ENCODE data around the gene ANHX.

The ANHX gene

DNA sequence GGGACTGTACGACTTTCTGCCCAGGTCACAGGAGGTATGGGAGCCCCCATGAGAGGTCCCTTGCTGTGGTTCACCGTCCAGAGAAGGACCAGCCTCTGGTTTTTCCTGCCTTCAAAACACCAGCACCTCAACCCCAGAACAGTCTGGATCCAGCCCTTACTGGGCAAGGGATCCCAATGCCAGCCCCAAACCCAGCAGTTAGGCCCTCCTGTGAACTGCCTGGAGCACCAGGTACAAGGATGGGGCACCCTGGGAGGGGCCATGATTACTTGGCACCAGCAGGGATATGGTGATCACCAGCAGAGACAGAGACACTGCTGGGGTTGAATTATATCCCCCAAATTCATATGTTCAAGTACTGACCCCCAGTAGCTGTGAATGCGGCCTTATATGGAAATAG, 20.0 kb downstream of the ANHX start:
- POLR2A ChIA-PET: no interaction called here
- TF ChIP-seq, protein P1, sequence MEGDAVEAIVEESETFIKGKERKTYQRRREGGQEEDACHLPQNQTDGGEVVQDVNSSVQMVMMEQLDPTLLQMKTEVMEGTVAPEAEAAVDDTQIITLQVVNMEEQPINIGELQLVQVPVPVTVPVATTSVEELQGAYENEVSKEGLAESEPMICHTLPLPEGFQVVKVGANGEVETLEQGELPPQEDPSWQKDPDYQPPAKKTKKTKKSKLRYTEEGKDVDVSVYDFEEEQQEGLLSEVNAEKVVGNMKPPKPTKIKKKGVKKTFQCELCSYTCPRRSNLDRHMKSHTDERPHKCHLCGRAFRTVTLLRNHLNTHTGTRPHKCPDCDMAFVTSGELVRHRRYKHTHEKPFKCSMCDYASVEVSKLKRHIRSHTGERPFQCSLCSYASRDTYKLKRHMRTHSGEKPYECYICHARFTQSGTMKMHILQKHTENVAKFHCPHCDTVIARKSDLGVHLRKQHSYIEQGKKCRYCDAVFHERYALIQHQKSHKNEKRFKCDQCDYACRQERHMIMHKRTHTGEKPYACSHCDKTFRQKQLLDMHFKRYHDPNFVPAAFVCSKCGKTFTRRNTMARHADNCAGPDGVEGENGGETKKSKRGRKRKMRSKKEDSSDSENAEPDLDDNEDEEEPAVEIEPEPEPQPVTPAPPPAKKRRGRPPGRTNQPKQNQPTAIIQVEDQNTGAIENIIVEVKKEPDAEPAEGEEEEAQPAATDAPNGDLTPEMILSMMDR (IDR thresholded peaks at IDR 0.05; ENCODE audit: insufficient read depth, low read length, missing control alignments): no peak
- H3K4me3 ChIP-seq (ENCODE audit: low read depth, low read length): no peak overlapping the region
- DNase-seq (ENCODE audit: low read depth, low spot score): no peak
- CTCF ChIA-PET: no interaction called here

DNA sequence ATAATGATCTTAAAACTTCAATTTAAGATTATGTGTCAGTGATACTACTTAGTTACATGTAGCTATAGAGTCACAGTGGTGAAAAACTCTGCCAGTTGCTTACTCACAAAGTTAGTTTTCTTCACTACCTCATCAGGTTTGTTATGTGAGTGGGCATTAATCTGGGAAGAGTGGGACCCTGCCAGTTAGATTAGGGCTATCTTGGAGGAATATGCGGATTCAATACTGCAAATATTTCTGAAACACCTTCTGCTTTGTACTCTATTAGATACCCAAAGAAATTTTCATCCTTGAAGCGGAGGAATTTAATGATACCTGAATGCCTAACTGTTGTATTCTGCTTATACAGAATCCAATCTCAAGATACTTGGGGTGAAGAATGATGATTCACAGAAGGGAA, 29.3 kb downstream of the ANHX start:
- TF ChIP-seq, protein P1 (IDR thresholded peaks at IDR 0.05; ENCODE audit: insufficient read depth, low read length, missing control alignments): no peak
- POLR2A ChIA-PET: no interaction called here
- DNase-seq (ENCODE audit: low read depth, low spot score): no peak
- CTCF ChIA-PET: interaction anchor here (1.1 kb wide), 1 partner anchor 27 kb away, joined by 3 read pairs; no protein-coding TSS in a partner anchor
- H3K4me3 ChIP-seq (ENCODE audit: low read depth, low read length): no peak overlapping the region

DNA sequence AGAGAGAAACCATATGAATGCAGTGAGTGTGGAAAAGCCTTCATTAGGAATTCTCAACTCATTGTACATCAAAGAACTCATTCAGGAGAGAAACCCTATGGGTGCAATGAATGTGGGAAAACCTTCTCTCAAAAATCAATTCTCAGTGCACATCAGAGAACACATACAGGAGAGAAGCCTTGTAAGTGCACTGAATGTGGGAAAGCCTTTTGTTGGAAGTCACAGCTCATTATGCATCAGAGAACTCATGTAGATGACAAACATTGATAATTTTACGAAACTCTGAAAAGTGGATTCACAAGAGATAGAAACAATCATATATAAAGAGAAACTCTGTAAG, 31.4 kb downstream of the ANHX start:
- no peak overlapping the region for H3K4me3 ChIP-seq (ENCODE audit: low read depth, low read length)
- no peak for DNase-seq (ENCODE audit: low read depth, low spot score)
- TF ChIP-seq, protein P1 (IDR thresholded peaks at IDR 0.05; ENCODE audit: insufficient read depth, low read length, missing control alignments): no peak
- POLR2A ChIA-PET: no interaction called here
- CTCF ChIA-PET: interaction anchor here (1.5 kb wide), 1 partner anchor 11 kb away, joined by 3 read pairs; no protein-coding TSS in a partner anchor

DNA sequence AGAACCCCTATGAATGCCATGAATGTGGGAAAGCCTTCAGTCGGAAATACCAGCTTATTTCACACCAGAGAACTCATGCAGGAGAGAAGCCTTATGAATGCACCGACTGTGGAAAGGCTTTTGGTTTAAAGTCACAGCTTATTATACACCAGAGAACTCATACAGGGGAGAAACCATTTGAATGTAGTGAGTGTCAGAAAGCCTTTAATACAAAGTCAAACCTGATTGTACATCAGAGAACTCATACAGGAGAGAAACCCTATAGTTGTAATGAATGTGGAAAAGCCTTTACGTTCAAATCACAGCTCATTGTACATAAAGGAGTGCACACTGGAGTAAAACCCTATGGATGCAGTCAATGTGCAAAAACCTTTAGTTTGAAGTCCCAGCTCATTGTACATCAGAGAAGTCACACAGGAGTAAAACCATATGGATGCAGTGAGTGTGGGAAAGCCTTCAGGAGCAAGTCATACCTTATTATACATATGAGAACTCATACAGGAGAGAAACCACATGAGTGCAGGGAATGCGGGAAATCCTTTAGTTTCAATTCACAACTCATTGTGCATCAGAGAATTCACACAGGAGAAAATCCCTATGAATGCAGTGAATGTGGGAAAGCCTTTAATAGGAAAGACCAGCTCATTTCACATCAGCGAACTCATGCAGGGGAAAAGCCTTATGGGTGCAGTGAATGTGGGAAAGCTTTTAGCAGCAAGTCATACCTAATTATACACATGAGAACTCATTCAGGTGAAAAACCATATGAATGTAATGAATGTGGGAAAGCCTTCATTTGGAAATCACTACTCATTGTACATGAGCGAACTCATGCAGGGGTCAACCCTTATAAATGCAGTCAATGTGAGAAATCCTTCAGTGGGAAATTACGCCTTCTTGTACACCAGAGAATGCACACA, 32.1 kb downstream of the ANHX start:
- TF ChIP-seq, protein P1 (IDR thresholded peaks at IDR 0.05; ENCODE audit: insufficient read depth, low read length, missing control alignments): no peak
- ChIA-PET CTCF (no interaction called here), POLR2A (no interaction called here)
- no peak for DNase-seq (ENCODE audit: low read depth, low spot score)
- H3K4me3 ChIP-seq (ENCODE audit: low read depth, low read length): no peak overlapping the region

DNA sequence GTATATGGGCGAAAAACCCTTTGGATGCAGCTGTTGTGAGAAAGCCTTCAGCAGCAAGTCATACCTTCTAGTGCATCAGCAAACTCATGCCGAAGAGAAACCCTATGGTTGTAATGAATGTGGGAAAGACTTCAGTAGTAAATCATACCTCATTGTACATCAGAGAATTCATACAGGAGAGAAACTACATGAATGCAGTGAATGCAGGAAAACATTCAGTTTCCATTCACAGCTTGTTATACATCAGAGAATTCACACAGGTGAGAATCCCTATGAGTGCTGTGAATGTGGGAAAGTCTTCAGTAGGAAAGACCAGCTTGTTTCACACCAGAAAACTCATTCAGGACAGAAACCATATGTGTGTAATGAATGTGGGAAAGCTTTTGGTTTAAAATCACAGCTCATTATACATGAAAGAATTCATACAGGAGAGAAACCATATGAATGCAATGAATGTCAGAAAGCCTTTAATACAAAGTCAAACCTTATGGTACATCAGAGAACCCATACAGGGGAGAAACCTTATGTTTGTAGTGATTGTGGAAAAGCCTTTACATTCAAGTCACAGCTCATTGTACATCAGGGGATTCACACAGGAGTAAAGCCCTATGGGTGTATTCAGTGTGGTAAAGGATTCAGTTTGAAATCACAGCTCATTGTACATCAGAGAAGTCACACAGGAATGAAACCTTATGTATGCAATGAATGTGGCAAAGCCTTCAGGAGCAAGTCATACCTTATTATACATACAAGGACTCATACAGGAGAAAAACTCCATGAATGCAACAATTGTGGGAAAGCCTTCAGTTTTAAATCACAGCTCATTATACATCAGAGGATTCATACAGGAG, 33.0 kb downstream of the ANHX start:
- DNase-seq (ENCODE audit: low read depth, low spot score): no peak
- no peak overlapping the region for H3K4me3 ChIP-seq (ENCODE audit: low read depth, low read length)
- POLR2A ChIA-PET: no interaction called here
- CTCF ChIA-PET: no interaction called here
- TF ChIP-seq, protein P1 (IDR thresholded peaks at IDR 0.05; ENCODE audit: insufficient read depth, low read length, missing control alignments): no peak

DNA sequence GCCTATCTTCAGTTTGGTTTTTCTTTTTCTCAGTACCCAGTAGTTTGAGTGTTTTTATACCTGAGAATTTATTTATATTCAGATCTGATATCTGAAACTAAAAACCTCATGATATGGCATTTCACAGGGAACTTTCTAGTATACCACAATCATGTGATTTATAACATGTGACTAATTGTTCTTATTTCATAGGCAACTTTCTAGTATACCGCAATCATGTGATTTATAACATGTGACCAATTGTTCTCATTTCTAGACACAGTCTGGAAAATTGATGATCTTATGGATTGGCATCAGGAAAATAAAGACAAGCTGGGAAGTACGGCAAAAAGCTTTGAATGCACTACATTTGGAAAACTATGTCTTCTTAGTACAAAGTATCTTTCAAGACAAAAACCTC, 33.8 kb downstream of the ANHX start:
- DNase-seq (ENCODE audit: low read depth, low spot score): no peak
- no peak overlapping the region for H3K4me3 ChIP-seq (ENCODE audit: low read depth, low read length)
- ChIA-PET POLR2A (no interaction called here), CTCF (no interaction called here)
- TF ChIP-seq, protein P1 (IDR thresholded peaks at IDR 0.05; ENCODE audit: insufficient read depth, low read length, missing control alignments): no peak

Data from AG04449 (cell line).